GM21367 (cell line): Measurements from ENCODE around the gene SPATA9.

Experiments
- ATAC-seq: cut with Tn5 transposase; IDR thresholded peaks from one replicate; pipeline ENCODE4 v1.9.1; 2021; ENCODE audit not compliant: unreplicated experiment

Gene SPATA9

DNA sequence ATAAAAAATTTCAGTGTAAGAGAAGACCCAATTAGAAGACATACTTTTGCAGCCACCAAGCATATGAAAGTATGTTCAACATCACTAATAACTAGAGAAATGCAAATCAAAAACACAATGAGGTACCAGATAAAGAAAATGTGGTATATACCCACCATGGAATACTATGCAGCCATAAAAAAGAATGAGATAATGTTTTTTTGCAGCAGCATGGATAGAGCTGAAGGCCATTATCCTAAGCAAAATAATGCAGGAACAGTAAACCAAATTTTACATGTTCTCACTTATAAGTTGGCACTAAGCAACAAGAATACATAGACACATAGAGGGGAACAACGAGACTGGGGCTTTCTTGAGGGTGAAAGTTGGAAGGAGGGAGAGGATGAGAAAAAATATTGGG lies 6.9 kb upstream of the SPATA9 start:
- no peak for ATAC-seq

DNA sequence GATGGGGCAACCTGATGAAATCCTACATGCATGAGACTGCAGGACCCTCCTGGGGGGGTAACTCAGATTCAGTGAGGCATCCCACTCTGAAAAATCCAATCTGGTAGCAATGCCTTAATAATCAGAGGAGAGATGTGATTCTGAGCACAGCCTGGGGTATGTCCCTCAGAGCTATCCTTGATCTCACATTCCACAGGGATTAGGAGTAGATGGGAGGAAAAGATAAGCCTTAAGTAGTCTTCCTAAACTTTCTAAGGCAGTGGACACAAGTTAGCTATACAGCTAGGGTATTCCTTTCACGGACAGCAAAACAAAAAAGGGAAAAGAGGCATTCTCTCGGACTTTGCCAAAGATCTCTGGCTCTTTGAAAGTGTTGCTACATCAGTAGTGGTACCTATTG lies 3.9 kb upstream of the SPATA9 start:
- no peak for ATAC-seq

DNA sequence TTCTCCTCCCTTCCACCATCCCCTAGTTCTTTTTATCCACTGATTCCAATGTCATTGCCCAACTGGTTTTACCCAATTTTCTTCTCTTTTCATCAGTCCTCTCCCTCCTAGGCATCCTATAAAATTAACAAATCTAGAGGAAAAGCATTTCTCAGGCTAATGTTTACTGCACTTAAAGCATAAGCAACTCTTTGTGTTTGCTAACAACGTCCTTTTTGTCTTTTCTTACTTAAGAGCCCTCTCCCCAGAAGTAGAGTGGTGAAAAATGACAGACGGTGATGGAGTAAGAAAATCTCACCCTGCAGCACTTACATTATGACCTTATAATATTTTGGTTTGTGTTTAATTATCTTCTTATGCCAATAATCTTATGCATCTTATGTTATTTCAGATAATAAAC lies 1.6 kb upstream of the SPATA9 start:
- ATAC-seq = no peak

DNA sequence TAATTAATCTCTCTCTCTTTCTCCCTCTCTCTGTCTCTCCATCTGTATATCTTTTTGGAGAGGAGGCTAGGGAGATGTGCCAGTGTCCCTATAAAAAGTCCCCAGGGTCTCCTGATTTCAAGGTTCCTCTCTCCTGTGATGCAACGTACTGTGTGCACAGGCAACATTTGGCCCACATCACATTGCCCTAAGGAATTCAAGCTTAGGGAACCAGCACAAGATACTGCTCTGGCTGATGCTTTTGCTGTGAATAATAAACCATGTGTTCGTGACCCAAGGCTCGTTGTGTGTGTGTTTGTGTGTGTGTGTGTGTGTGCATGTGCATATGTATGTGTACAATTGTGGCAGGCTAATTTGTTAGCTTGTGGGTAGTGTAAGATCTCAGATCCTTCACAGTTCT lies 9.7 kb downstream of the SPATA9 start:
- no peak for ATAC-seq

DNA sequence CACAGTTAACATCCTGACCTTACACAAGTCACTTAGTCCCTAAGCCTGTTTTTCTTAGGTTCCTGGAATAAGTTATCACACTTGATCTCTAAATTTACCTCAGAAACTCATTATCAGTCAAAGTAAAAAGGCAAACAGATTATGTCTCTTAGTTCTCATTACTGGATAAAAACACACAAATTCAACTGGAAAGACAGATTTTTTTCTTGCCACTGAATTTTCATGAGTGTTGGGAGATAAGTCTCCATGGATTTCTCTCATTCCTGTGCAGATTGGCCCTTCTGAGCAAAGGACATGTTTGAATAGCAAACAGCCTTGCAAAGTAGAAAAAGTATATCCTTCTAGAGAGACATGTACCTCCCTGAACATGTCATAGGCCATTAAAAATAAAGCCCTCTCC lies 10.2 kb downstream of the SPATA9 start:
- ATAC-seq = no peak

DNA sequence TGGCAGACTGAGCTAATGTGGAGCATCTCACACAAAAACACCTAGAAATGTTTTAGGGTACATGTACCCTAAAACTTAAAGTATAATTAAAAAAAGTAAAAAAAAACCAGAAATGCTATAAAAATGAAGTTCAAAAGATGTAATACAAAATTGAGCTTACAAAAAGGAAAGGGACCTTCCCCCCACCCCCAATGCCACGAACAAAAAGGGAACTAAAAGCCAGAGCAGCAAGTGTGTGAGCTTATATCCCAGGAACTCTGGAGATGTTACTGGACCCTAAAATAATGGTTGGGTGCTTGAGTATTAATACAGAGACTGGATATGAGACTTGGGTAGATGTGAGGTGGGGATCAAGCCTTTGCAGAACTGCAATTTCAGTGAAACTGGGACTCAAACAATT lies 11.0 kb downstream of the SPATA9 start:
- no peak for ATAC-seq

DNA sequence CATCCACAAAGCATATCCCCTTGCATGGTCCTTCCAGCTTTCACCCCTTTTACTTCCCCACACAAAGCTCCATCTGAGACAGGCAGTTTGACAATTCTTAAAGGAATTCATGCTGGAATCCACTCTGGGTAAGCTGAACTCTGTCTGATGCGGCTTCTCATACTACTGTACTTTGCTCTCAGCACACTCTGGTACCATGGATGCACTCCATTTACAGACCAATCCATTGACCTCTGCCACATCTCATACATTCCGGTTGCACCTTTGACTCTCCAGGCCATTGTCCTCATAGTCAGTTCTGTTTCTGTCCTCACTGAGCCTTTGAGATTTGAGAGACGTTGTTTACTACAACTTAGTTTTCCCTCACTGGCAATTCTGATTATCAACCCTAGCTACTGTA lies 12.2 kb downstream of the SPATA9 start:
- ATAC-seq = no peak

DNA sequence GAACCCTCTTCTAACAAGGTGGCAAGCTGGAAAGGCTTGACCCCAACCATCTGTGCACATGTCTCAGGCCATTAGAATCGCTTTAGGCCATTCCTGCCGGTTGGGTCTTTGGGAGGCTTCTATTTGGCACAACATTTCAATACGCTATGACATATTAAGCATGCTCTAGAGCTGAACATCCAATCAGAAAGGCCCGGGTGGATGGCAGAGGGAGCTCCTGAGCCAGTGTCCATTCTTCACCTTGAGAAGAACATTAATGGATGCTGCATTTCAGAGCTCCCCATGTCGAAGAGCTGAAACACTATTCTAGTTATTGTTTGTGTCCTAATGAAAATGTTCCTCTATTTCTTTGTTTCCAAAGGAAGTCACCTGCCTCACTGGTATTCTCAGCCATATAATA lies 12.8 kb downstream of the SPATA9 start:
- no peak for ATAC-seq

DNA sequence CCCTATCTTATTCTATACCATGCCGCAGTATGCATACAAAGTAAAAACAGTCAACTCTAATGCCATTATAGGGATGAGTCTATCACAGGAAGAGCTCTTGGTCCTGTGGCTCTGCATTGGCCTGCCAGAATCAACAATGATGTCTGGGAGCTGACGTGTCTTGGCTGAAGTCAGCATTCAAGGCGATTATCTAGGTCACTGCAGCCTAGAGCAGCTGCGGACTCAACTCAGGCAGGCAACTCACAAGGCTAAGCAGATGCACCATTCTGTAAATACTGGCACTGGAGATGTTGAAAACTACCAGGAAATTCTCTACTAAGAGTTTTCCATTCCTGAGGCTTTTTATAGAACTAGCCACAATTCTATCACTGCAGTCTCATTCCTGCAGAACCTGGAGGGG lies 13.3 kb downstream of the SPATA9 start:
- no peak for ATAC-seq

DNA sequence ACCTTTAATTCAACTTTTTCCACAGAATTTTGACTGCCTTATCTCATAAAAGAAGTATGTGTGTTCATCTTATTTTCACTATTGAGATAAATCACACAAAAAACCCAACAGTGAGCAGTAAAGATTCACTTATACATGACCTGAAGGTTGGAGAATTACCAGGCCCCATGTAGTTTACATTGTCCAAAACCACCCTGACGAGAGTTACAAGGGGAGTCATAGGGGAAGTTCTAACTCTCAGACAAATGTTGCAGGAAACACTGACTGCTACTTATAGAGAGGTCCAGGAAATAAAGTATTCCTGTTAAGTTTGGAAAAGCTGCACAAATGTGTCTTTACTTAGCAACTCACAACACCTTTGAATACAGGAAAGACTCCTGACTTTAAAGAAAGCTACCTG lies 14.1 kb downstream of the SPATA9 start:
- no peak for ATAC-seq

DNA sequence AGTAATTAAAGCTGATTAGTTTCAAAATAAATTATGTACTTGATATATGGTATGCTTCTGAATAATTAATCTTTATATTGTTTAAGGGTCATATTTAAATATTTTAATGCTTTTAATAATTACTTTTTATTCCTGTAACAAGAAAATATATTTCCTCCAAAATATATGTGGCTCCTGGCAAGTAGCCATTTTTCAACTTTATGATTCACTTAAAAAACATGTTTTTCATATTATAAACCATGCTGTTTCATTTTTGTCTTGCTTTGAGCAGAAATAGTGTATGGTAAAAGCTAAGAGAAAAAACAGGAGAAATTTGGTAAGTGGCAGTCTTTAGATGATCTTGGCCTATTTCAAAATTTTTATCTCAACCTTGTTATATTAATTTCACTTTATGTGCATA lies 14.6 kb downstream of the SPATA9 start:
- ATAC-seq = no peak

DNA sequence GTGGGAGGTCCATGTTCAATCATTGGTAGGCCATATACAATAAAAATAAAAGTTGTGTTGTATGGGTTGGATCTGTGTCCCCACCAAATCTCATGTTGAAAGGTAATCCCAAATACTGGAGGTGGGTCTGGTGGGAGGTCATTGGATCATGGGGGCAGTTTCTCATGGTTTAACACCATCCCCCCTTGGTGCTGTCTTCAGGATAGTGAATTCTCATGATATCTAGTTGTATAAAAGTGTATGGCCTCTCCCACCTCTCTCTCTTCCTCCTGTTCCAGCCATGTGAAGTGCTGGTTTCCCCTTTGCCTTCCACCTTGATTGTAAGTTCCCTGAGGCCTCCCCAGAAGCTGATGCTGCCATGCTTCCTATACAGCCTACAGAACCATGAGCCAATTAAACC lies 15.1 kb downstream of the SPATA9 start:
- ATAC-seq = no peak

DNA sequence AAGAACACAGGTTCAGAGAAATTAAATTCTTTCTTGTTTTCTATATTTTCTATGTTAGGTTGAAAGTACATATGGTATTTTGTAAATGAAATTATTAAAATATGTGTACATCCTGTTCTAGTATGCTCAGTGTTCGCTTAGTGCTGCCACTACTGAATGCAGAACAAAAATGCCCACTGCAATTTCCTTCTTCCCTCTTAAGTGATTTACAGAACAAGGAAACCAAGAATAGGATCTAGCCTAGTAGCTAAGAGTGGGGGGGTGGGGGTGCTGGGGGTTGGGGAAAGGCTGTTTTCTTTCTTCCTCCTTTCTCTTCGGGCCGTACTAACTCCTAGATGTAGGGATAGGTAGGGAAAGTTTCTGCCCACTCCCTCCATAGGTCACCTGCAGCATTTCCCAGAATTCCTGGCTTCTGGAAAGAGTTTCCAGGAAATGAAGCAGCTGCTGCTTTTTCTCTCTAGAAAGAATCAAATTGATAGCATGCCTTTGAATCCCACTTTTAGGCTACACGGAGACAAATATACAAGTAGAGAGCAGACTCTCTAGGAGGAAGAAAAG lies 15.7 kb downstream of the SPATA9 start:
- ATAC-seq = no peak

DNA sequence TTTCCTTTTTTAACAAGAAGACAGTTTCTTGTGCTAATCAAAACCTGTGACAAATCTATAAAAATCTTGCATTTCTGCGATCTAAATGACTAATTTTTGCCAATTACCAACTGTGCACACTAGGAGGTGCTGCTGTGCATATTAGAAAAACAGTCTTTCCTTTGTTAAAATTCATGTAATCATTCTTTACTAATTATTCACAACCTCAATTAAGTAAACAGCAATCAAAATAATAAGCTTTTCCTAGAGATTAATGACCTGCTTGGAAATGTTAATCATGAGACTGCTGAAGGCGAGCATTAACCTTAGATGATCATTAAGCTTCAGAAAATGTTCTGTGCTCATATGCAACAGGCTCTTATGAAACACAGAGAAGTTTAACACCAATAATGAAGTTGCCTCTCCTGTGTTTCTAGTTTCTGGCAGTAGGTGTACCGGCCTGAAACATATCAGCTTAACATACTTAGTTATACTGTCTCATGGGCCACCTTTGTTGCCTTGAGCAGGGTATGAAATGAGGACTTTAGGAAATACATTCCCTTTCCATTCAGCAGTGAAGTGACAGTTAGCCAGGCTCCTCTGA lies 18.5 kb downstream of the SPATA9 start:
- no peak for ATAC-seq

DNA sequence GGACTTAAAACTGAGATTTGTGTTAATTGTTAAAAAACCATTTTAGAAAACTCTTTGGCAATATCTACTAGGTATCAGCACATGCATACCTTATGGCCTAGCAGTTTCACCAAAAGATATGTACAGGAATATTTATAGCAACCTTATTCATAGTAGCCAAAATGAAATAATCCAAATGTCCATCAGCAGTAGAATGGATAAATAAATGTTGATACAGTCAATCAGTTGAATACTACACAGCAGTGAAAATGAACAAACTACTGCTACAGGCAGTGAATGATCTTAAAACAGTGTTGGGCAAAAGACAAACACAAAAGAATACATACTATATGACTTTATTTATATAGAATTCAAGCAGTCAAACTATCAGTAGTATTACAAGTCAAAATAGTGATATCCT lies 19.8 kb downstream of the SPATA9 start:
- ATAC-seq = no peak

DNA sequence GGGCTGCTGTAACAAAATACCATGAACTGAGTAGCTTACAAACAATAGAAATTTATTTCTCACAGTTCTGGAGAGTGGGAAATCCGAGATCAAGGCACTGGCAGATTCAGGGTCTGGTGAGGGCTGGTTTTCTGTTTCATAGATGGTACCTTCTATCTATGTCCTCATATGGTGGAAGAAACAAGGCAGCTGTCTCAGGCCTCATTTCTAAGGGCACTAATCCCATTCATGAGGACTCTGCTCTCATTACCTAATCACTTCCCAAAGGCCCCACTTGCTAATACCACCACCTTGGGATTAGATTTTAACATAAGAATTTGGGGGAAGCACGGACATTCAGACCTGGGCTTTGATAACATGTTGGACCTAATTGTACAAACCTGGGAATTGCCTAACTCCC lies 22.7 kb downstream of the SPATA9 start:
- ATAC-seq = no peak

DNA sequence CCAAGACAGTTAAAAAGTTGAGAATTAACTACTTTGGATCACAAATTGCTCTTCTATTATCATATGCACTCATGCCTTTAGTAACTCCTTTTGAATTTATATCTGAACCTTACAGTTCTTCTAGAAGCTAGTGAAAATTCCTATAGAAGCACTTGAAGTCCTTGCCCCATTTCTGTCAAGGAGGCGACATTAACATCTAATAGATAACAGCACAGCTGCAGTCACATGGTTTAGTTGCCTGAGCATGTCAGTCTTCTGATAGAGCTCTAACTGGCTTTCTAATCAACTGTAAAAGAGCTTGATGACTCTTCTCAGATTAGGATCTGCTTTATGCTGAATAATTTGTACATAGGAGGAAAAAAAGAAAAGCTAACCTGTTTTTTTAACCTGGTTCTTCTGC lies 27.2 kb downstream of the SPATA9 start:
- ATAC-seq = no peak

DNA sequence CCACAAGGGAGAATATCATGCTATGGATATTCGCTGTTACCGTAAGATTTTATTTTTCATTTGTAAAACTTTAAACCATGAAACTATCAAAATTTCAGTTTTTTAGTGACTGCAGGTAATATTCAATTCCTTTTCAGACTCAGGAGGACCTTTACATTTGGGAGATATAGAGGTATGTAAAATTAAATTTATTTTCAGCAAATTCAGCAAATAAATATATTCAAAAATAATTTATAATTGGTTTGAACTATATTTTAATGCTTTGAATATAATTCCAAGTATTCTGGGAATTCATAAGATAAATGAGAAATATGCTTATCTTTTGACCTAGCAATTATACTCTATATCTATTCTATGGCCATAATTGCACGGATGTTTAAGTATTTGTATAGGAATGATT lies 28.6 kb downstream of the SPATA9 start:
- no peak for ATAC-seq

DNA sequence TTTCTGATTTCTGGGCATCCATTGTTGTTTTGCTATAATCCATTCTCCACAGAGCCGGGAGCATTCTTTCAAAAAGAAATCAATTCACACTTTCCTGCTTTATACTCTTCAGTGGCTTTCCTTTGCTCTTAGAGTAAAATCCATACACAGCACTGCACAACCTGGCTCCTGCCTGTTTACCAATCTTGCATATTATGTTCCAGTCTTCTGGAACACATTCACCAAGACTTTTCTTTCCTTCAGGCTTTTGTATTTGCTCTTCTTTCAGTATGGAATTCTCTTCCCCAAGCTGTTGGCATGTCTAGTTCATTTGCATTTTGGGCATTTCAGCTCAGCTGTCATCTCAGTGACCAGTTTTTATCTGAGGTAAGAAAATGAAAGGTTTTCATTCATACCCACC lies 29.9 kb downstream of the SPATA9 start:
- ATAC-seq = no peak

DNA sequence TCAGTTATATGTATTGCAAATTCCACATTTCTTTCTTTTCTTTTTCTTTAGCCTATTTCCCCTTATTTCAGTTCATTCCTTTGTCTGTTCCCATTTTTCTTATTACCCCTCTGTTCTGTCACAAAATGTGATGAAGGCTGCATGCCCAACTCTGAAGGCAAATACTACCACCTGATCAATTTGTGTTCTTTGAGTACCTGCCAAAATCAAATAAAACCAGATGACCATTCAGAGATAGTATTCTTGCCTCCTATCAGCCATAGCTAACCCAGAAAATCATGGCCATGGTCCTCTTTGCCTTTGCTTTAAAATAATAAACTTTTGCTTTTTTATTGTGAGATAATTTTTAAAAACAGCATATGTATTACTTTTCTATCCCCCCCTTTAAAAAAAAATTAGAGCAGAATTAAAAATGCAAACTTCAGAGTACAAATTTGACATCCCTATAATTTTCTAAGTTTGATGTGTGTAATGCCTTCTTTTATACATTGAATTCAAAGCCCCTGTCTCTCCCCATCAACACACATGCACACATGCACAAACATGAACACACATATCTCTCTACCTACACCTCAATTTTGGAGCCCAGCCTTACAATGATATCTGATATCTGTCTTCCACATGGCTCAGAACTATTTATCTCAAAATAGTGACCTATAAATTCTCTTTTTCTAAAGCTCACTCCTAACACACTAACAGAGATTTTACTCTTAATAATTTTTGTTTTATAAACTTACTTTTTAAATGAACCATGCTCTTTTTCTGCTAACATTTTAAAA lies 32.8 kb downstream of the SPATA9 start:
- no peak for ATAC-seq

DNA sequence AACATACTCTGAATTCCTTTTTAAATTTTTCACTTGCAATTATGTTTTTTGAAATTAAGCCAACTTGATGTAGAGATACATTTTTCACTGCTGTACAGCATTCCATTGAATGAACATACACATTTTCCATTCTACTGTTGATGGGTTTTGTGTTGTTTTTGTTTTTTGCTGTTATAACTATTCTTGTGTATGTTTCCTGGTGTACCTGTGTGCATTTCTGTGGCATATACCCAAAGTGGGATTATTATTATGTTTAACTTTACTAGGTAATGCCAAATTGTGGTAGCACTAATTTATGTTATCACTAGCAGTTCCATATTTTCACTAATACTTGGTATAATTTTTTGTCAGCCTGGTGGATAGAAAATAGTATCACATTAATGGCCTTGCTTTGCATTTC lies 33.5 kb downstream of the SPATA9 start:
- no peak for ATAC-seq

DNA sequence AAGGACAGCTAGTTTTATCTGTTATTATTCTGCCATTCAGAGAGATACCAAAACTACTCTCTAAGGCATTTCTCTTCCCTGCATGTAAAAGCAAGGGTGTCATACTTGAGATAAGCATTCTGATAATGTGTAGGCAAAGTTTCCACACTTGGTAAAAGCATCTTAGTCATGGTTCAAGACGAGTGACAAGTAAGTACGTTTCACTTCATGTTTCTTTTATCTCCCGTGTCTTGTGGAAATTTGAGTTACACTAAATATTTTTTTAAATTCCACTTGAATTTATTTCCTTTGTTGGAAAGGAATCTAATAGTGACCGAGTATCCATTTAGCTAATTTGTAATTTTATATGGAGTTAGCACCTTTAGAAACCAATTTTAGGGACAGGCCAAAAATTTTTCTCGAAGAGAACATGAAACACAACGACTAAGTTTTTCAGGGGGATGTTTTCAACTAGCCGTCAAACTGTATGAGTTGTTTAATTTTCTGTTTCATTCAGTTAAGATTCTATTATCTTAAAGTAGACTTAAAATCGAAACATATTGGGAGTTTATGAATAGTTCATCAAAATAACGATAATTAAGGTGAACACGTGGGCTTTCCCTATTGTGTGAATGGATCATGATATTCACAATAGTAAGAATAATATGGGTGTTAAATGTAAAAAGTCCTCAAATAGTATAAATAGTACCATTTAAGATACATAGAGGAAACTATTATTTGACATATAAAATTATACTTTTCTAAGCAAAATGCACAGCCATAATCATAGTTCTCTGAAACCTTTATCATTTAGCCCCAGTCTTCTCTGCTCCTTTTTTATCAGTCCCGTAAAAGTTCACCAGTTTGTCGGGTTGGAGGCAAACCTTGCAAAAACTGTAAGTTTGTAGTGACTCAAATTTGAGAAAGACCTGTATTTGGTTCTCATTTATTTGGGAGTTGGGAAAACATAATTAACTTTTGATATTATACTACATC lies 34.6 kb downstream of the SPATA9 start:
- ATAC-seq = no peak
